Stimulated activated CD8-positive, alpha-beta memory T cell treated with anti-CD3 and anti-CD28 coated beads, Interleukin-12 subunit alpha, Interleukin-12 subunit beta, amount 100 ng/mL, for 24 hours (primary cell): ENCODE measurements around the gene NAPB.

ENCODE experiments used
- DNase-seq: peaks from one replicate; pipeline ENCODE4 v3.0.0-alpha.2; 2020; ENCODE audit errors: extremely low read depth

The NAPB gene

DNA sequence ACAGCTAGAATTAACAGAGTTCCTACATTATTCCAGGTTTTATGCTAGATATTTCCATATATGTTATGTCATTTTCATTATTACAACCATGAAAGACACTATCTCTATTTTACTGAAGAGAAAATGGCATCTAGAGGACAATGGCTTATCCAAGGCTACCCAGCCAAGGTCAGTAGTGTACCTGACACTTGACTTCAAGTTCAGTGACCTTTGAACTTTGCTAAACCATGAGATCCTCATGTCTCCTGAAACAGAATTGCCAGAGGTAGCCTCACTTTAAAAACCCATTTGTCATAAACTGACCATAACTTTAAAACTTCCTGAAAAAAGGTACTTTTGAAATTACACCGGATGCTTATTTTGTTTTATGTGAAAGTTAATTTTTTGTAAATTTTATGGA is 14.4 kb downstream of the NAPB start:
- no peak for DNase-seq

DNA sequence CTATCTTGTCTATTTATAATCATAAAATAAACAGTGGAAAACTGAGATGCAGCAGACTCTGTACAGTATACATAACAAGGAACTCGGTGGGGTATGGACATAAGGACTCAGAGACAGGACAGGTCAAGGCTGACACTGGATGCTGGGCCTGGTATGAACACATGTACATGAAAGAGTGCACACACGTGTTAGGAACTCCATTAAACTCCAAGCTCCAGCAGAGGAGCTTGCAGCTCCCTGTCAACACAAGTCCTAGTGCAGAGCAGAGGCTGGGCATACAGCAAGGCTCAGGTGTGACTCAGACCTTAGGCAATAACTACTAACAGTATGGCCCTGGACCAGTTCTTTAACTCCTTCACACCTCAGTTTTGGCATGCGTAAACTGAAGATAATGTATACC is 17.1 kb downstream of the NAPB start:
- no peak for DNase-seq

DNA sequence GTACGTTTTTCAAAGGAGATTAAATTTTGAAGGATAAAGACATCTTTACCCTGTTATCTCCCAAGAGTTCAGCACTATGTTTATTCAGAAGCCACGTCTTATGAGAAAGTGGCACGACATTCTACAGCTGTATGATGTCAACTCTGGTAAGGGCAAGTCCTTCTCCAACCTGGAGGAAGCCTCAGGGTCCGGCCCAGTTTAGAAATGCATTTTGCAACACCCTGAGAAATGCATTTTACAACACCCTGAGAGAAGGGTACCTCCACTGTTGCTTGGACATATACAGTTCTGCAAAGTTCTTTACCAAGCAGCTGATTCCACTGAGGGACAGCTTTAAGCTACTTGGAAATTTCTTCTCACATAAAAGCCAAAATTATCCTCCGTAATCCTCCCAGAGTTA is 17.5 kb downstream of the NAPB start:
- DNase-seq = no peak

DNA sequence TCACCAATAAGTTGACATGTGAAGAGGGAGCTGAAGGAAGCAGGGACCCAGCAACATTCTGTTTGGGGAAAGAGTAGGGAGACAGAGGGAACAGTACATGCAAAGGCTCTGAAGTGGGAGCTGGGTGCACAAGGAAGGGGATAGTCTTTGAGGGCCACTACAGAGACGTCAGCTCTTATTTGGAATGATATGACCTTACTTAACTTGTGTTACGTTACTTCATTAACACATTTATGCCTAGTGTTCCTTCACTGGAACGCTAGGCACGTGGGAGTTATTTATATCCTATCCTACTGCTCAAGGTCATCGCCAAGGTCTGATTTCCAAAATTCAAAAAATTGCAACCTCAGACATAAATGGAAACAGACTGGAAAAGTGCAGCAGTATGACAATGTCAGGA is 20.2 kb downstream of the NAPB start:
- DNase-seq = no peak

DNA sequence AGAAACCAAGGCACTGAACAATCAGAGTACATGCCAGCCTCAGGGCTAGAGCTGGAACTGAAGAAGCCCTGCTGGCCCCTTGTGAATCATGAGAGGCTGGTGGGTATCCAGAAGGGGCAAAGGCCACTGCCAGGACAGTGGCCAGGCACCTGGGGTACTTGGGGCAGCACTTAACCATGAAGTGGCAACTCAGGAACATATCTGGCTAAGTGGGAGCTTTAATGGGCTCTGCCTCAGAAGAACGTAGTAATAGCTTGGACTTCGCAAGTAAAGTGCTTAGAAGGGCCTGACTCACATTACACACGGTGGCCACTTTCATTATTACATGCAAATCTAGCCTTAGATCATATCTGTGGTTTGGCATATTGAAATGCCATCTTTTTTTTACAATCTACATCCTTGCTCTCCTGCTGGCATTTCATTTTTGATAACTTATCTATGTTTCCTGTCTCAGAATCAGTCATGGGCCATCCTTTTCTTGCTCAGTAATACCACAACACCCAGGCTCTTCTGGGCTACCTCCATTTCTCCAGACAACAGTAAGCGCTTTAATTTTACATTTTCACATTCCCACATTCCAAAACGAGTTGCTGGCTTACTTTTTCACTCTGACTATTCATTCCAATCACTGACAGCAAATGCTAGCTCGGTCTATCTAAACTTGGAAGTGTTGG is 21.6 kb downstream of the NAPB start:
- no peak for DNase-seq

DNA sequence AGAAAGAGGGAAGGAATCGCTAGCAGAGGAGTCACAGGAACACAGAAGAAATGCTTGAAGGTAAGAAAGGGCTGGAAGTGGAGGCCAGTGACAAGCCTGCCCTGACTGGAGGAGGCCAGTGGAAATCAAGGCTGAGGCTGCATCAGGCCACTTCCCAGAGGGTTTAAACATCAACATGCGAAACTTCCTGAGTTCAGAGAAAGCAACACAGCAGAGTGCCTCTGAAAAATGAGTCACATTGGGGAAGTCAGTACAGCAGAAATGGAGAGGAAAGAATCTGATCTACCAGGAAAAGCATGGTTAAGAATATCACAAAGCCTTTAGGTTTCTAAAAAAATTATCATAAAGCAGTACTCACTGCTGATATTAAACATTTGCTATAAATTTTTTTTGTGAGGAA is 23.3 kb downstream of the NAPB start:
- no peak for DNase-seq

DNA sequence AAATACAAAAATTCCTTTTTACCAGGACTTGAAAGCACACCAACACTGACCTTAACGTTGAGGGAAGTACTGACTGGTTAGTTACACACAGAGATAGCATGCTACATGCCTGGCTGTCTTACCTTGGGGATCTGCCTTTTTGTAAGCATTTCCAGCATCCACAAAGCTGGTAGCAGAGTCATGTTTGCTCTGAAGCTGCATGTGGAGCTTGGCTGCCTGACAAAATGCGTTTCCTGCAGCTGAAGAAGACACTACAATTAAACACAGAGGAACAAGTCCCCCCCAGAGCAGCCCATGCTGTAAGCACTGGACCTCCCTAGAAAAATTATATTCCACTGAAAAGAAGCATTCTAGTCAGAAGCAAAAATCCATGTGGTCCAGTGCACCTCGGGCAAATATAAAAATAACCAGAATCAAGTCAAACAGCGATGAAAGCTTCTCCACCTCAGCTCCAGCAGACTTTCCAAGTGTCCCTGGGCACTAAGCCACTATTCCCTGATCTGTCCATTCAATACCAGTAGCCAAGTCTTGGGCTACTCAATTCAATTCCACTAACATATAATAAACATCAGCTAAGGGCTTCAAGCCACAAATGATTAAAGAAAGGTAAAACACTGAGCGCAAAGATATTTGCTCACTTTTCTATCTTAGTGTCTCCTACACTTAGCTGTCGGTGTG is 24.2 kb downstream of the NAPB start:
- no peak for DNase-seq

DNA sequence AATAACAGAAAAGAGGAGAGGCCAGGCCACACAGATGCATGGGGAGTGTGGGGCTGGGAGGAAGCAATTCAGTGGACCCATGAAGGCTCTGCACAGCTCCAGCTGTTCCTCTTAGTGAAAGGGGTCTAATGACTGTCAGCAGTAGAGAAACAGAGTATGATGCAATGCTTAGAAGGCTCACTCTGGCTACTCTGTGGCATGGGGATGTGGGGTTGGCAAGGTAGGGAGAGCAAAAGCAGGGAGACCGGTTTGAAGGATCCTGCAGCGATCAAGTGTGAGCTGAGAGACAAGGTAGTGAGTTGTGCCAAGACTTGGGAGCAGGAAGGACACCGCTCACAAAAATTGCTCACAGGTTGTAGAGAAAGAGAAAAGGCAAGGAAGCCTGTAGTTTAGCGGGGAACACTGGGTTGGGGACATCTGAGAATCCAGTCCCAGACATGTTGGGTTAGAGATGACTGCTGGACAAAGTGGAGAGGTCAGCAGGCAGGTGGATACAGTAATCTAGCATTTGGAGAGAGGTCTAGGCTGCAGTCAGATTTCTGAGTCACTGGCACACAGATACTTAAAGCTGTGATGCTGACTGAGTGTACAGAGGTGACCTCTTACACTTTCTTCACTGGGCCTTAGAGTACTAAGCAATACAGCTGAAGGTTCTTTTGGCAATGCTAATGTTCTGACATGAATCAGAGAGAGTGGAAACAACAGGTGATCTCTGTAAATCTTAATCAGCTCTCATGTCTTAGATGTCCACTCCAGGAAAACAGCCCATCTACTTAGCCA is 27.1 kb downstream of the NAPB start:
- DNase-seq = no peak

DNA sequence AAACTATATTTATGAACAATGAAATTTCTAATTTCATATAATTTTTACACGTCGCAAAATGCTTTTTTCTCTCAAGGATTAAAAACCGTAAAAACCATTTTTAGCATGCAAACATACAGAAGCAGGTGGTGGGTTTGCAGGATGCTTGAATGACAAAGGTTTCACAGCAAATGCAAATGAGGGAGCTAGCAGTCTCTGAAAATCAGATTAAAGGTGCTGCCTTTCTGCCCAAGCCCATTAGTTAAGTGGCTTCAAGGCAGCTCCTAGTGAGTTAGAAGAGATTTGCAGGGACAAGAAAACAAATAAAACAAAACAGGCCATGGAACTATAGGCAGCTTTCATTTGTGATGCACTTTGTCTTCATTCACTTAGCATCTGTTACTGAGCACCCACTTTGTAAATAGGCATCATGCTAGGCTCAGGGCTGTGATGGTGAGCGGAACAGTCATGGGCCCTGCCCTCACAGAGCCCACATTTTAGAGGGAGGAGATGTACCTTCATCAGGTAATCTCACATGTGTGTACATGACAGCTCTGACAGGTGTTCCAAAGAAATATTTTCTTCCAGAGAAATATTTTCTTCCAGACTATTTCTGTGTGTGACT is 29.5 kb downstream of the NAPB start:
- no peak for DNase-seq

DNA sequence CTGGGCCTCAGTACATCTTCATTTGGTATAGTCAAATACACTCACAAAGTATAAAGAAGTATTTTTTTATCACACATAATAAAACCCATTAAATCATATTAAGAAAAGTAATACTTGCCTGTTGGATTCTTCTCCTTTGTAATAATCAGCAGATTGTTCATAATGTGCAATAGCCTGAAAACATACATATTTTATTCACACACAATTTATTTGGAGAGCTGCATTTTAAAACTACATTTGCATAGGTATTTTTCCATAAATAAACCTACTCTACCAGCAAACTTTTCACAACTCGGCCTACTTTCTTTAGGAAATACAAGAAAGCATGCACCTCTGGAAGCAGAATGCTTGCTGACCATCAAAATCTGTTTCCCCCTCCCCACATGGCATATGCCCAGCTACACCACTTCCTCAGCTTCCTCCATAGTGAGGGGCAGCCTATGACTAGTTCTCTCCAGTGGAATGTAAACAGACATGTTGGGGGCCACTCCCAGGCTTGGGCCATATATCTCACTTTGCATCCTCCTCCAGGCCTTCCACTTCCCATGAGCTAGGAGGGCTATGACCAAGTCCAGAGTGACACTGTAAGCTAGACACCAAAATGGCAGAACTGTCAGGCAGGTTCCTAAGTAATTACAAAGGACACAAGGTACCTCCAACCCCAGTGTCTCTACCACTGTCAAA is 31.1 kb downstream of the NAPB start:
- no peak for DNase-seq

DNA sequence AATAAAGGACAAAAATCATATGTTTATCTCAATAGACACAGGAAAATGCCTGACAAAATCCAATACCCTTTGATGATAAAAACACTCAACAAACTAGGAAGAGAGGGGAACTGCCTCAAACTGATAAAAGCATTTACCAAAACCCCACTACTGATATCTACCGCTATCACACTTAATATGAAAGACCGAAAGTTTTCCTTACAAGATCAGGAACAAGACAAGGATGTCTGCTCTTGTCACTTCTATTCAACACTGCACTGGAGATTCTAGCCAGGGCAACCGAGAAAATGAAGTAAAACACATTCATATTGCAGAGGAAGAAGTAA is 34.2 kb downstream of the NAPB start:
- DNase-seq = no peak

DNA sequence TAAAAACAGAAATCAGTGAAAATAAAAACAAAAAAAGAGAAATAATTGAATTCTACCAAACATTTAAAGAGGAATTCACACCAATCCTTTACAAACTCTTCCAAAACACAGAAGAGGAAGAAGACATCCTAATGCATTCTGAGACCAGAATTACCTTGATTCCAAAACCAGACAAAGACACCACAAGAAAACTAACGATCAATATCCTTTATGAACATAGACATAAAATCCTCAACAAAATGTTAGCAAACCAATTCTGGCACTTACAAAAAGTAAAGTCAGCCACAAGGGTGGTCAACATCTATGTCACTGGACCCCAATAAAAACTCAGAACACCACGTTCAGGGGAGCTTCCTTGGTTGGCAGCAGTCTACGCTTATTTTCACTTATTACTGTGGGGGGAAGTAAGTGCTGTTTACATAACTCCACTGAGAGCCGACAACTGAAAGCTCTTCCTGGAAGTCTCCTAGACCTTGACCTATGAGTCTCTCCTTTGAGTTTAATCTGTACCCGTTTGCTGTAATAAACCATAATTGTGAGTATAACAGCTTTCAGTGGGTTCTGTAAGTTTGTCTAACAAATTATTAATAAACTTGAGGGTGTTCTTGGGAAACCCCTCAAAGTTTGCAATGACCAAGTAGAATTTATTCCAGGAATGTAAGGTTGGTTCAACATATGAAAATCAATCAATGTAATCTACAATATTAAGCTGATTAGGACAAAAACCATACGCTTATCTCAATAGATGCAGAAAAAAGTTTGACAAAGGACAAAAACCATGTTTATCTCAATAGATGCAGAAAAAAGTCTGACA is 34.8 kb downstream of the NAPB start:
- no peak for DNase-seq

DNA sequence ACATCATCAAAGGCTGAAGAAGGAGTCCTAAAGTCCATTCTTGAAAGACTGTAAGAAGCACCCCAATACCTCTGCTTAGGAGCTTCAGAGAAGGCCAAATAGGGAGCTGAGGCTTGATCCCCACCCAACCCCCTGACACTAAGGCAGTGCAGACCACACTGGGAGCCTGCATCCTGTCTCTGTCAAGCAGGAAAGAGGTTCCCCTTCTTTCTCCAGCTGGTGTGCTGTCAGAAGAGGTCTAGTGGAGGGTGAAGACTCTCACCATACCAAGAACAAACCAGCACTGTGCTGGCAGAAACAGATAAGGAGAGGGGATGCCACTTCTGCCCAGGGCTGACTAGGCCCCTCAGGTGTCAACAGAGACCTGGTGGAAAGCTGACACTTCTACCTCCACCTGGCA is 39.4 kb downstream of the NAPB start:
- DNase-seq = no peak

DNA sequence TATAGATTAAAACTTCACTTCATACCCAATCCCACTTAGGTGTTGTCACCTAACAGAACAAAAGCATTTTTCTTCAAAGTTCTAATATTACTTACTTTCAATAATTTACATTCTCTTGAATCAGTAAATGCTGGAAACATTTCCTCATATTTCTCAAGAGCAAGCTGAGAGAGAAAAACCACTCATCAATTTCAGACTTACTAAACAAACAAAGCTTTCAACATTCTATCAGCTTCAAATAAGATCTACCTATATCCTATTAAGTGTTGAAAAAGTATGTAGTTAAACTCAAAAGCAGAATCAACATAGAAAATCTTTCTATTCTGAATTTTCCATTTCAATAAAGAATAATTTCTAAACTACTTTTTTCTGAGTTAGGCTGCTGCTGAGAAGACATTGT is 41.5 kb downstream of the NAPB start:
- no peak for DNase-seq

DNA sequence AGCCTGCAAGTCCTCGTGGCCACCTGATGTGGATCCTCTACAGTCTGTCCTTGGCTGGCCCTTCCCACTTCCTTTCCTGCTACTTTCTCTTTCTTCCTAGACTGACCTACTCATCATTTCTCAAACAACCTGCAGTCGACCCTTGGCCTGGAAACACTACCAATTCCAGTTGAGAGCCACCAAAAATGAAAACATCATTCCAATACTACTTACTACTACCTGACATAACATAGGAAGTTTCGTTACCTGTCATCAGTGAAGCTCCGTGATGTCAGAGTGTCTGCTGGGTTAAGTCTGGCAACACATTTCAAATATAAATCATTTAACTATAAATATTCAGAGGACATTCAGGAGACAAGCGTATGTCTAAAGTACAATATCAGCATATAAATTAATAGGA is 45.5 kb downstream of the NAPB start:
- no peak for DNase-seq

DNA sequence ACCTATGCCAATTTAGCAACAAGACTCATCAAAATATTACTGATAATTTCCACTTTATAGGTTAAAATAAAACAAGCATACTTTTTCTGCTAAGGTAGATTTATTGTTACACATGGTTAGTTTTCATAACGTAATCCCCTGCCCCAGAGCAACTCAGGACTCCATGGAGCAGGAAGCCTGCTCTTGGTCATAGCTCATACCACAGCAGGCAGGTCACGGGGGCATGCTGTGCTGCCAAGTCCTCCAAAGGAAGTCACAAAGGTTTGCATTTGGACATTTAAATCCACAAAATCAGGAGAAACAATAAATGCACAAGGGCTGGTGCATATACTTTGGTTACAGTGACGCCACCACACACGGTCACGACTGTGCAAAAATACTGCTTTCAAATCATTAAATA is 46.8 kb downstream of the NAPB start:
- no peak for DNase-seq

DNA sequence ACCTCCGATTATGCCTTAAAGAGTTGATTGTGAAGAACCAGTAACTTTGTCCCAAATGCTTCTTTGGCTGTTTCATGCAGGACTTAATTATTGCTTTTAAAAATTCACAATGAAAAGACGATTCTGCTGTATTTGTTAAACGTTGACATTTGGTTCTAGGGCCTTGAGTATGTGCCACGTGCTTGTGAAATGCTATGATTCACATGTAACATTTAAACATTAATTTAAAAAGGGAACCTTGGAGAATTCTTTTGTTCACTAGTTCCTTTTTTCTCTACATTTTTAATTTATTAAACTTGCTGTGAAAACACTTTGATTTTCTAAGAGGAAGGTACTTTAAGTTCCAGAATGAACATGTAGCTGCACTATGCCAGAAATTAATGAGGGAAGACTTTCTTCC is 49.8 kb downstream of the NAPB start:
- no peak for DNase-seq

DNA sequence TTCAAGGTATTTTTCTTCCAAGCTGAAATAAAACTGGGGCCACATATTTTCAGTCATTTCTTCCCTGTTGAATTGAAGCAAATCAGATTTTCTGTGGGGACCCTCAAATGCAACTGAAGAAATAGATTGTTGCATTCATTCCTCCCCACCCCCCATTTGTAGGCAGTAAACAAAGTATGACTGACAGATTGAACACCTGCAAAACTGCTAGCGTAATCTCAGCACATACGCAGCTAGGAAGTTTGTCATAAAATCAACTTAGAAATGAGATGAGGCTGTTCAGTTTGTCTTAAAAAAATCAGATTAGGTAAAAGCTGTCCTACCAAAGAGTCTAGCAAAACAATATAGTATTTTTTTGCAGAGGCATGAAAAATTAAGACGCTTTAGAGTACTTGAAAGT is 50.4 kb downstream of the NAPB start:
- DNase-seq = no peak

DNA sequence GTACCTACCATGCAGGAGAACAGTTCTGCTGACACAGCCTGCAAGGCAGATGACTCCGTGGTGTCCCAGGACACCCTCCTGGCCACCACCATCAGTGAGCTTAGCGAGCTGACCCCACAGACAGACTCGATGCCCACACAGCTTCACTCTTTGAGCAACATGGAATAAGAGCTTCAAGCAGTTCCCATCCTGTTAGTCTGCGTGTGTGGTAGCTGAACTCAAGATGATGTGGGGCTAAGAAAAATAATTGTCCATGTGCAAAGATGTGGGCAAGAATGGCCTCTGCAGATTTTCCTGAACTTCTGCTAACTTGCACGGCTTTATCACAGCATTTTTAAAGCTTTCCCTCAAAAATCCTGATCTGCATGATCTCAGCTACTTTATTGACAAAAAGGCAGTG is 51.0 kb downstream of the NAPB start:
- no peak for DNase-seq

DNA sequence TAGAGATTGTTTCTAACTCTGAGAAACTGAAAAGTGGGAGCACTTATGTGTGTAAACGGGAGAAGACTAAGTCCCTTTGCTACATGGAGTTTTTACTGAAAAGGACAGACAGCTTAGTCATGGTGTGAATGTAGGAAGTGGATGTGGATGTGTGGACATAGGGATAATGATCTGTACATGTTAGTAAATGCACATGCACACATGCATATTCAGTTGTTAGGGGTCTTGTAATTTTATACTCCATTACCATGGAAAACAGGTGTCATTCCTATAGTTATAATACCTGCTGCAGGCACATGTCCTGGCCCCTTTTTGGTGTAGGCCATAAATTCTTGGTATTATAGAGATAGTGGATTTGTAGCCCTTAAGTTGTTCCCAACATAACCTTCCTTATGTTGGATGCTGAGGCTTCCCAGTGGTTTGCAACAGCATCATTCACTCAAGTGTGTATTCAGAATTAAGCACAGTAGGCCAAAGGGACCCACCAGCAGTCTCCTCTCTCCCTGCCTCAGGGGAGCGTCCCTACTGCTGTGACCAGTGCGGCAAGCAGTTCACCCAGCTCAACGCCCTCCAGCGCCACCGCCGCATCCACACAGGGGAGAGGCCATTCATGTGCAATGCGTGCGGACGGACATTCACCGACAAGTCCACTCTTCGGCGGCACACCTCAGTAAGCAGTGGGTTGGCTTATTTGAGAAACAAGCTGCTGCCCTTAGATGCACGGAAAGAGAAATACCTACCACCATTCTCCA is 52.0 kb downstream of the NAPB start:
- DNase-seq = no peak
